IMR-90 (cell line): ENCODE results near the gene PTMS. TPM values are rescaled to one million over a fixed set of nuclear protein-coding genes. Genes with fewer than 3 reads are reported as not detected.

Source experiments
- ATAC-seq: fragments of 200-7000 bp; cut with Tn5 transposase; 2 replicates; pipeline ENCODE4 v1.9.1; 2020; ENCODE audit warnings: low read depth, mild to moderate bottlenecking, moderate library complexity
- BruUV-seq: library from RNA; stranded (reverse); fragments of 400-500 nt; replicated peaks from 2 replicates; lab custom pipeline; 2021; lab: Mats Ljungman, UMichigan
- CTCF ChIA-PET: fragments of 300-600 bp; formaldehyde crosslinking; extraction: SDS; loops from one replicate; lab custom pipeline; 2021; ENCODE audit warnings: antibody characterized with exemption; lab: Yijun Ruan, JAX
- POLR2A ChIA-PET: fragments of 300-600 bp; sonication (Branson Sonifier 250); formaldehyde crosslinking; loops from one replicate; lab custom pipeline; 2022; ENCODE audit warnings: antibody characterized with exemption; ENCODE audit not compliant: unreplicated experiment; lab: Charles Lee
- DNase-seq: peaks from one replicate; pipeline ENCODE4 v3.0.0; 2013
- H2AFZ ChIP-seq: replicated peaks from 2 replicates; pipeline ENCODE3; 2013; ENCODE audit warnings: low read length, mild to moderate bottlenecking; ENCODE audit not compliant: poor library complexity
- H2AK5ac ChIP-seq: 2 replicates; pipeline ENCODE4 v1.6.1; 2013; ENCODE audit warnings: low read depth, low read length, inconsistent platforms
- H2AK9ac ChIP-seq: replicated peaks from 2 replicates; pipeline ENCODE3; 2013; ENCODE audit warnings: mild to moderate bottlenecking, low read depth, low read length, moderate library complexity; ENCODE audit not compliant: poor library complexity
- H2BK120ac ChIP-seq: 2 replicates; pipeline ENCODE4 v1.6.1; 2013; ENCODE audit warnings: low read depth, low read length, inconsistent platforms
- H2BK15ac ChIP-seq: 3 replicates; pipeline ENCODE4 v1.6.1; 2013; ENCODE audit warnings: low read depth, low read length, inconsistent platforms
- H2BK20ac ChIP-seq: 2 replicates; pipeline ENCODE4 v1.6.1; 2013; ENCODE audit warnings: low read depth, mild to moderate bottlenecking, inconsistent platforms, low read length, moderate library complexity
- H2BK5ac ChIP-seq: 2 replicates; pipeline ENCODE4 v1.6.1; 2013; ENCODE audit warnings: mild to moderate bottlenecking, low read depth, low read length, inconsistent platforms; ENCODE audit not compliant: poor library complexity, severe bottlenecking
- H3K14ac ChIP-seq: replicated peaks from 2 replicates; pipeline ENCODE4 v1.6.1; 2013; ENCODE audit warnings: low read depth, low read length, inconsistent platforms
- H3K18ac ChIP-seq: 2 replicates; pipeline ENCODE4 v1.6.1; 2013; ENCODE audit warnings: low read depth, low read length, control low read depth
- H3K23ac ChIP-seq: 2 replicates; pipeline ENCODE4 v1.6.1; 2013; ENCODE audit warnings: low read depth, low read length, inconsistent platforms
- H3K27ac ChIP-seq: 2 replicates; pipeline ENCODE4 v1.5.1; 2013; ENCODE audit warnings: mild to moderate bottlenecking, control low read depth, low read length; ENCODE audit not compliant: insufficient read depth
- H3K27me3 ChIP-seq: 2 replicates; pipeline ENCODE4 v1.6.1; 2013; ENCODE audit warnings: low read length; ENCODE audit not compliant: control insufficient read depth, insufficient read depth
- H3K36me3 ChIP-seq: 2 replicates; pipeline ENCODE4 v1.6.1; 2013; ENCODE audit warnings: low read length, mixed read lengths; ENCODE audit not compliant: control insufficient read depth, insufficient read depth
- H3K4ac ChIP-seq: 2 replicates; pipeline ENCODE4 v1.6.1; 2013; ENCODE audit warnings: low read depth, low read length, inconsistent platforms
- H3K4me1 ChIP-seq: 2 replicates; pipeline ENCODE4 v1.6.1; 2013; ENCODE audit warnings: low read length, mixed read lengths; ENCODE audit not compliant: control insufficient read depth, insufficient read depth
- H3K4me2 ChIP-seq: 2 replicates; pipeline ENCODE4 v1.6.1; 2013; ENCODE audit warnings: low read depth, mild to moderate bottlenecking, control low read depth, low read length, moderate library complexity
- H3K4me3 ChIP-seq: 2 replicates; pipeline ENCODE4 v1.5.1; 2013; ENCODE audit warnings: low read depth, mild to moderate bottlenecking, control low read depth, low read length, moderate library complexity; ENCODE audit not compliant: insufficient read depth
- H3K56ac ChIP-seq: 2 replicates; pipeline ENCODE4 v1.6.1; 2013; ENCODE audit warnings: low read length, inconsistent platforms; ENCODE audit not compliant: insufficient read depth; ENCODE audit errors: extremely low read depth
- H3K79me1 ChIP-seq, 2 experiments: 2 replicates each; pipeline ENCODE4 v1.6.1; 2013; ENCODE audit warnings: low read length in 2 of 2, inconsistent platforms in 1 of 2, low read depth in 1 of 2
- H3K9ac ChIP-seq: 2 replicates; pipeline ENCODE4 v1.6.1; 2013; ENCODE audit warnings: low read depth, low read length, control low read depth
- H3K9me1 ChIP-seq: 2 replicates; pipeline ENCODE4 v1.6.1; 2013; ENCODE audit warnings: low read length, inconsistent platforms; ENCODE audit not compliant: insufficient read depth
- H3K9me3 ChIP-seq: 2 replicates; pipeline ENCODE4 v1.6.1; 2013; ENCODE audit warnings: low read length; ENCODE audit not compliant: control insufficient read depth, insufficient read depth
- H4K20me1 ChIP-seq: 2 replicates; pipeline ENCODE4 v1.6.1; 2013; ENCODE audit warnings: low read length, inconsistent platforms; ENCODE audit not compliant: insufficient read depth
- H4K5ac ChIP-seq: 2 replicates; pipeline ENCODE4 v1.6.1; 2013; ENCODE audit warnings: mild to moderate bottlenecking, low read depth, low read length, control low read depth
- H4K8ac ChIP-seq, 2 experiments: 2 replicates each; pipeline ENCODE4 v1.6.1; 2013; ENCODE audit warnings: low read depth in 2 of 2, low read length in 2 of 2, control low read depth in 1 of 2, inconsistent platforms in 1 of 2
- H4K91ac ChIP-seq: 2 replicates; pipeline ENCODE4 v1.6.1; 2013; ENCODE audit warnings: low read depth, low read length, inconsistent platforms; ENCODE audit not compliant: insufficient read depth
- BHLHE40 ChIP-seq: fragments of 150-350 bp; IDR thresholded peaks from 2 replicates; pipeline ENCODE4 v1.6.1; 2016; ENCODE audit warnings: mild to moderate bottlenecking, low read depth, low read length
- CEBPB ChIP-seq: IDR thresholded peaks from 2 replicates; pipeline ENCODE4 v1.6.1; 2012; ENCODE audit warnings: low read depth, low read length, improper control_type of control experiment
- CHD1 ChIP-seq: IDR thresholded peaks from 2 replicates; pipeline ENCODE4 v1.6.1; 2012; ENCODE audit warnings: low read depth, low read length, improper control_type of control experiment
- CTCF ChIP-seq: conservative IDR thresholded peaks from 2 replicates; pipeline ENCODE4 v1.5.1; 2012; ENCODE audit warnings: mild to moderate bottlenecking, low read depth, low read length, improper control_type of control experiment
- ELK1 ChIP-seq: fragments of 150-350 bp; IDR thresholded peaks from 2 replicates; pipeline ENCODE4 v1.6.1; 2016; ENCODE audit warnings: low read depth, mild to moderate bottlenecking, low read length, moderate library complexity, borderline replicate concordance
- FOS ChIP-seq: fragments of 150-350 bp; IDR thresholded peaks from 2 replicates; pipeline ENCODE4 v1.6.1; 2016; ENCODE audit warnings: low read depth, low read length
- MAFK ChIP-seq: IDR thresholded peaks from 2 replicates; pipeline ENCODE4 v1.6.1; 2012; ENCODE audit warnings: low read depth, low read length, improper control_type of control experiment
- MAZ ChIP-seq: IDR thresholded peaks from 2 replicates; pipeline ENCODE4 v1.6.1; 2012; ENCODE audit warnings: low read depth, mild to moderate bottlenecking, low read length, improper control_type of control experiment, moderate library complexity, borderline replicate concordance
- MXI1 ChIP-seq: IDR thresholded peaks from 2 replicates; pipeline ENCODE4 v1.6.1; 2012; ENCODE audit warnings: low read depth, mild to moderate bottlenecking, low read length, moderate library complexity, borderline replicate concordance
- NFE2L2 ChIP-seq: fragments of 150-350 bp; IDR thresholded peaks from 2 replicates; pipeline ENCODE4 v1.6.1; 2016; ENCODE audit warnings: low read depth, mild to moderate bottlenecking, low read length
- POLR2A ChIP-seq: IDR thresholded peaks from 2 replicates; pipeline ENCODE4 v1.6.1; 2012; ENCODE audit warnings: mild to moderate bottlenecking, low read depth, low read length
- RAD21 ChIP-seq: IDR thresholded peaks from 2 replicates; pipeline ENCODE4 v1.6.1; 2012; ENCODE audit warnings: low read length, improper control_type of control experiment
- RCOR1 ChIP-seq: IDR thresholded peaks from 2 replicates; pipeline ENCODE4 v1.6.1; 2012; ENCODE audit warnings: mild to moderate bottlenecking, low read length, improper control_type of control experiment; ENCODE audit not compliant: insufficient replicate concordance
- RFX5 ChIP-seq: IDR thresholded peaks from 2 replicates; pipeline ENCODE4 v1.8.0; 2012; ENCODE audit warnings: low read depth, mild to moderate bottlenecking, low read length, moderate library complexity
- SMC3 ChIP-seq: fragments of 150-350 bp; IDR thresholded peaks from 2 replicates; pipeline ENCODE4 v1.6.1; 2016; ENCODE audit warnings: low read depth, mild to moderate bottlenecking, antibody characterized with exemption, low read length, moderate library complexity
- USF2 ChIP-seq: fragments of 150-350 bp; IDR thresholded peaks from 2 replicates; pipeline ENCODE4 v1.6.1; 2017; ENCODE audit warnings: mild to moderate bottlenecking, antibody characterized with exemption, low read length, low read depth
- WGBS, 2 experiments: methylation state at CpG; one replicate each; pipeline versions ENCODE4 v1.1.5 to v1.1.7; 2013; ENCODE audit warnings: missing lambda C conversion rate in 2 of 2; ENCODE audit not compliant: insufficient read length in 1 of 2; ENCODE audit errors: extremely low coverage in 2 of 2; 5-methylcytosine and 5-hydroxymethylcytosine counted together
- dilution Hi-C: fragments of 300-500 bp; cut with HindIII; formaldehyde crosslinking; loops from one replicate; pipeline ENCODE4 v1.14.3; 2018; ENCODE audit warnings: low sequenced_read_pairs; ENCODE audit not compliant: unreplicated experiment
- in situ Hi-C: fragments of 300-500 bp; cut with MboI; formaldehyde crosslinking; loops from 3 replicates; pipeline ENCODE4 v1.14.3; 2019; ENCODE audit warnings: low sequenced_read_pairs, inconsistent platforms, mixed read lengths
- intact Hi-C: fragments of 100-400 bp; cut with micrococcal nuclease; formaldehyde crosslinking; loops from 2 replicates; pipeline ENCODE4 v1.10.0; 2022
- polyA plus RNA-seq, 3 experiments: library from polyadenylated mRNA; depleted of rRNA; stranded (reverse); fragments of >200 nt; gene quantifications; 2 replicates each; pipeline ENCODE4 v1.2.3, GENCODE V29; 2012; ENCODE audit warnings: low replicate concordance in 1 of 3
- total RNA-seq: library from RNA; depleted of rRNA; stranded (reverse); fragments of >200 nt; gene quantifications from 2 replicates; pipeline ENCODE4 v1.2.3, GENCODE V29; 2012

The PTMS gene
- total and polyA plus RNA-seq, 2 of the 4 experiments (the other 2 are of a cell fraction): 17.2 to 275 TPM

- POLR2A ChIA-PET: no interaction called here
- TF ChIP-seq CHD1 (no peak), CEBPB (no peak), ELK1 (no peak), RAD21 (no peak), MXI1 (no peak), RFX5 (no peak), USF2 (no peak), FOS (no peak), POLR2A (no peak), BHLHE40 (no peak), MAZ (no peak), CTCF (no peak), SMC3 (no peak), RCOR1 (no peak), NFE2L2 (no peak), MAFK (no peak)
These were observed 37.0 kb upstream of the PTMS start for GRCh38 chr12:6729186-6729585.

More at GRCh38 chr12:6729186-6729585, 37.0 kb upstream of the PTMS start:
- no peak overlapping the region for H3K4ac ChIP-seq
- no peaks in the 10 kb centered on the region for H4K20me1 ChIP-seq
- peaks cover 25 to 37% of the 10 kb centered on the region in 2 experiments for H3K79me1 ChIP-seq
- no peak overlapping the region for H3K9ac ChIP-seq
- no peak overlapping the region for H3K56ac ChIP-seq
- H3K23ac ChIP-seq: no peak overlapping the region
- 0 out of 2 replicates have a peak, but pooled peaks cover 2% of the 10 kb centered on the region for H3K4me1 ChIP-seq
- BruUV-seq: no TSS peak
- no peak overlapping the region for H2BK5ac ChIP-seq
- H4K91ac ChIP-seq: no peak overlapping the region
- H3K4me3 ChIP-seq: no peak overlapping the region
- no peak overlapping the region for H4K8ac ChIP-seq
- H3K4me2 ChIP-seq: no peak overlapping the region
- H4K5ac ChIP-seq: no peak overlapping the region
- no peak overlapping the region for H2BK15ac ChIP-seq
- ATAC-seq (no peak), DNase-seq (no peak)
- no peak overlapping the region for H3K27ac ChIP-seq
- no peaks in the 10 kb centered on the region for H3K27me3 ChIP-seq
- in situ Hi-C loops: no loop called here
- no peak overlapping the region for H2AFZ ChIP-seq
- H3K9me1 ChIP-seq: peaks cover 2% of the 10 kb centered on the region; the same call in 1 of the 2 replicates
- no peak overlapping the region for H3K14ac ChIP-seq
- CTCF ChIA-PET: no interaction called here
- intact Hi-C loops: no loop called here
- WGBS, 2 experiments: 92% methylated on average over 16 of the region's 18 CpGs; no CpG with 5 or more reads in 1 of the 2 experiments
- H2AK5ac ChIP-seq: no peak overlapping the region
- H2BK120ac ChIP-seq: no peak overlapping the region
- dilution Hi-C loops: no loop called here
- H2AK9ac ChIP-seq: no peak overlapping the region
- H3K18ac ChIP-seq: no peak overlapping the region
- no peaks in the 10 kb centered on the region for H3K9me3 ChIP-seq
- H2BK20ac ChIP-seq: no peak overlapping the region
- H3K36me3 ChIP-seq: peaks cover 42% of the 10 kb centered on the region
